SIG-M5 treated with dmso at 0.1 percent for 504 hours (cell line): ENCODE measurements around the gene PAN3.

Experiments
- DNase-seq: peaks from one replicate; lab custom pipeline; 2025; ENCODE audit not compliant: unreplicated experiment; lab: John Stamatoyannopoulos, UW

Gene PAN3

DNA sequence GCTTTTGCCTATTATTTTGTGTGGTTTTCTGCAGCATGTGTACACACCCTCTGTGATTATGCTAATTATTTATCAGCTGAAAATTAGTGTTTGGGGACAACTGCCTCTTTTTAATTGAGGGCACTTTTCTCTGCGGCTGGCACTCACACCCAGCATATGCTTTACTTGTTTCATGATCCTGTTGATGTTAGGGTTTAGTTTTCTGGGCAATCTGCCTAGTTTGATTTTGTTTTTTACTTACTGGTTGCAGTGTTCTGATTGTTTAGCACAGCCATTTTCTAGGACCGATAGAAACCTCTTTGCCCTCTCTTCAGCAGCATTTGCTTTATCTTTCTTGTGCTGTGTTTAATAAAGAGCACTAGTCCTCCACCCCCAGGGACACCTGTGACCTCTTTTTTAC, 161.6 kb downstream of the PAN3 start:
- DNase-seq = no peak

DNA sequence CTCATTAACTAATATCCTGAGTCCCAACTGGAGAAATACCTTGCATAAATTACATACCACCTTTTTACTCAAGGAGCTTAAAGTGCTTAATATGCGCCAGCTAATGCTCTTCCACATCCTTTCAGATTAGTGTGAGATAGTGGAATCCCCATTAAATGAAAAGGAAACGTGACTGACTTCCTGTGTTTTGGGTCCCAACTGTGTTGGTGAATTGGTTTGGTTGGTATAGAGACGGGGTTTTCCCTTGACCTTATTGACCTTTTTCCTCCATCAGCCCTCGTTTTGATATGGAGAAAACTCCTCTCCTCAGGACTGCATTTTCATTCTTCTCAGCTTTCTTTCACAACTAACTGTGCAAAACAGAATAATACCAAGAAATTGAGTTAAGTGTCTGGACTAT, 163.5 kb downstream of the PAN3 start:
- no peak for DNase-seq

DNA sequence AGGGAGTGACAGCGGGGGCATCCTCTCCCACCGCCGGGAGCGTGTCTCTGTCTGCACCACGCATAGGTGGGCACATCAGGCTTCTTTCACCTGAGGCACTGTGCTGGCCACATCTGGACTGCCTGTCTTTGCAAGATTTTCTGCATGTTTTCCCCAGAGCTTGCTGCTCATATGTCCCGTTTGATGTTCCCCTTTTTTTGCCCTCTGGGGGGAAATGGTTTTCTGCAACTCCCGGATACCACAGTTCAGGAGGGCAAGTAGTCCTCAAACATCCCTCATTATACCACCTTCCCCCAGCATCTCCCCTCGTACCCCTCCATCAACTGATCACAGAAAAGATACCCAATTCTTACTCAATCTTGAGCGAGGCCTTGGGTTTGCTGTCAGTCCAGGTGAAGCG, 168.0 kb downstream of the PAN3 start:
- DNase-seq = no peak

GRCh38 chr13:28313579-28313978, 175.2 kb downstream of the PAN3 start:
- DNase-seq = peak; percentile 15

GRCh38 chr13:28314879-28315278, 176.5 kb downstream of the PAN3 start:
- DNase-seq = no peak

- DNase-seq = no peak
These were observed 177.8 kb downstream of the PAN3 start for GRCh38 chr13:28316129-28316528.

DNA sequence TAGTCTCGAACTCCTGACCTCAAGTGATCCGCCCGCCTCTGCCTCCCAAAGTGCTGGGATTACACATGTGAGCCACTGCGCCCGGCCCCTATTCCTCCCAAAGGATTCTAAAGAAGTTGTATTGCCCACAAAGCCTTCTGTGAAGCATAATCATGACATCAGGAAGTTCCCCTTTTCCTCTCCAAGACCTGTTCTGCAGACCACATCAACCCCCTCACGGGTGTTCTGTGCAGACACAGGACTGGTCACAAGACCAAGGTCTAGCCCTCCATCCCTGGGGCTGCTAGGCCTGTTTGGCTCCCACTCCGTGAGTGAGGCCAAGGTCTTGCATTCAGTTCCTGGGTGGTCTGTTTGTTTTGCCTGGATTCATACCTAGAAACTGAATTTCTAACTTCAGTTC, 178.5 kb downstream of the PAN3 start:
- DNase-seq = no peak

DNA sequence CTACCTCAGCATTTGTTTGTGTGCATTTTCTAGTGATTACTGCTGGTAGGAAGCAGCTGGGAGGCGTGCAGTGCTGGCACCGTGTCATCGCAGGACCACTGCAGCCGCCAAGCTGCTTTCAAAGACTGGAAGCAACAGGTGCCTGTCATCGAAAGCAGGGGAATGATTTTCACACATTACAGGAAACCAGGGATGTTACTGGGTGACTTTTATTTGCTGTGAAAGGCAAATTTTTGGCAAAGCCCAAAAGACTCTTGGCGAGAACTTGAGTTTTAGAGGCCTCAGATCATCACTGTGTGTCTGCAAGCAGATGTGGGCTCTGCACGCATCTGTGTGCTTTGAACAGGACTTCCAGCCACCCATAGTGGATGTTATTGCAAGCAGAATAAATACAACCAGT, 180.2 kb downstream of the PAN3 start:
- no peak for DNase-seq

- no peak for DNase-seq
These were observed 181.2 kb downstream of the PAN3 start for GRCh38 chr13:28319528-28319927.

DNA sequence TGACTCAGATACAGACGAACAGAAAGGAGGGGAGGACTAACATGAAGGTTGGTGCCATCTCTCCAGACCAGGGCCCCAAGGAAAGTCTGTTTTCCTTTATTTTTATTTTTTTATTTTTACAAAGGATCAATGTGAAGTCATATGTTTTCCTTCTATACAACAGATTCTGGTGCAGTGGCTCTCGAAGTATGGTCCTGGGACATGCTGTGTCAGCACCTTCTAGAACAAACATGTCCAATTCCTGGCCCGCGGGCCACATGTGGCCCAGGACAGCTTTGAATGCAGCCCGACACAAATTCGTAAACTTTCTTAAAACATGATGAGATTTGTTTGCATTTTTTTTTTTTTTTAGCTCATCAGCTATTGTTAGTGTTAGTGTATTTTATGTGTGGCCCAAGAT, 181.9 kb downstream of the PAN3 start:
- DNase-seq = no peak

GRCh38 chr13:28320884-28321574, 182.7 kb downstream of the PAN3 start:
- no peak for DNase-seq

- no peak for DNase-seq
These were observed 183.4 kb downstream of the PAN3 start for GRCh38 chr13:28321756-28322155.

GRCh38 chr13:28322256-28322905, 184.0 kb downstream of the PAN3 start:
- DNase-seq = no peak

GRCh38 chr13:28324181-28324789, 185.9 kb downstream of the PAN3 start:
- peak; percentile 75 for DNase-seq

DNA sequence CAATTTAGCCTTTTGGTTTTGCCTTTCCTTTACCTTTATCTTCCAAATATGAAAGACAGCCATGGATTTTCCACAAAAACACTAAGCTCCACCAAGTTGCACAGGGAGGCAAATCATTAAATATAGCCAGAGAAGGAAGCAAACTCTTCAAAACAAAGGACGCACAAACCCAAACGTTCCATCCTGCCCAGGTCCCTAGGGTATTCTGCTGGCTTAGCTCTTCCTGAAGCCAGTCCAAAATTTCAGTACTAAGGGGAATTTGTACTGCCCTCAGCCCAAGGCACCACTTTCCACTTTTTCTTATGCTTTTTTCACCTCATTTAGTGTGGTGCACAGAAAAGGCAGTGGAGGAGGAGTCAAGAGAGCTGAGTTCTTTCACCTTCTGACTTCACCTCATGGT, 186.7 kb downstream of the PAN3 start:
- DNase-seq = no peak

GRCh38 chr13:28326056-28326455, 187.7 kb downstream of the PAN3 start:
- DNase-seq = no peak

GRCh38 chr13:28327373-28328270, 189.3 kb downstream of the PAN3 start:
- no peak for DNase-seq

DNA sequence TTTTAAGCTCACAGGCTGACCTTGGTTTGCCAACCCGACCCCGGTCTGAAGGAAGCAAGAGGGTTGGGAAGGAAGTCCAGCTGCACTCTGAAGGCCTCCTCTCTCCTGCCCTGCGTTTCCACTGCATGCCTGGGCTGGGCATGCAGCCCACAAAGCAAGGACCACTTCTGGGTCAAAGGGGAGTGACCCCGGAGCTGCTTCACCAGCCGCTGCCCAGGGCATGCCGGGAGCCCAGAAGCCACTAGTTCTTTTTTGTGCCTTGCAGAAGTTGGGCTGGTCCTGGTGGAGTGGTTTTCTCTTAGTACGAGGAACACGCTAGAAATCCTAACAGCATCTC, 189.9 kb downstream of the PAN3 start:
- no peak for DNase-seq

DNA sequence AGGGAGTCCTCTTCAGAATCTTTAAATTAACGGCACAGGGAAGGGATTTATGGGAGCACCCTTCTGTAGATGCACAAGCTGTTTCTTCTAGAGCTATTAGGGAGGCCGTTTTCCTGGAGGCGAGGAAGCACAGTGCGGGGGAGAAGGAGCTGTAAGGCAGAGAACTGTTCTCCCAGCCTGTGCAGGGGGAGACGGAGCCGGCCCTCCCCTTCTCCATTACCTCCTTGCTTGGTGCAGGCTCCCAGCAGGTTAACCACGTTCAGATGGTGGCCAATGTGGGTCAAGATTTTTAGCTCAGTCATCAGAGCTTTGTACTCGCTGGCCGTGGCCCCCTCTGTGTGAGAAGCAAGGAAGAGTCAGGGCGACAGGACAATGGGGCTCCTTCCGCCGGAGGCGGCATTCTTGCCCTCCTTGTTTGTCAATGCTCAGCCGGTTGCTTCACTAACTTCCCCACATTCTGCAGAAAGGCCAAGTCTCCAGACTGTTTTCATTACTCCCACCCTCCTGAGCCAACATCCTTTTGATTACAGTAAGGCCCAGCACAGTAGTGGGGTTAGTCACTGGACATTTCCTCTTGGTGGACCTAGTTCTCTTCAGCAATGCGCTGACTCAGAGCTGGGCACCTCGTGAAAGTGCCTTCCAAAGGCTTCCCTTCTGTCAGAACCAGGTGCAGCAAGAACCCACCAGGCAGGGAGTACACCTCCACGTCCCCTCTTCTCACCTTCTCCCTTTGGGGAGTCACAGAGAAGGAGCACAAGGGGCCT, 191.2 kb downstream of the PAN3 start:
- no peak for DNase-seq

DNA sequence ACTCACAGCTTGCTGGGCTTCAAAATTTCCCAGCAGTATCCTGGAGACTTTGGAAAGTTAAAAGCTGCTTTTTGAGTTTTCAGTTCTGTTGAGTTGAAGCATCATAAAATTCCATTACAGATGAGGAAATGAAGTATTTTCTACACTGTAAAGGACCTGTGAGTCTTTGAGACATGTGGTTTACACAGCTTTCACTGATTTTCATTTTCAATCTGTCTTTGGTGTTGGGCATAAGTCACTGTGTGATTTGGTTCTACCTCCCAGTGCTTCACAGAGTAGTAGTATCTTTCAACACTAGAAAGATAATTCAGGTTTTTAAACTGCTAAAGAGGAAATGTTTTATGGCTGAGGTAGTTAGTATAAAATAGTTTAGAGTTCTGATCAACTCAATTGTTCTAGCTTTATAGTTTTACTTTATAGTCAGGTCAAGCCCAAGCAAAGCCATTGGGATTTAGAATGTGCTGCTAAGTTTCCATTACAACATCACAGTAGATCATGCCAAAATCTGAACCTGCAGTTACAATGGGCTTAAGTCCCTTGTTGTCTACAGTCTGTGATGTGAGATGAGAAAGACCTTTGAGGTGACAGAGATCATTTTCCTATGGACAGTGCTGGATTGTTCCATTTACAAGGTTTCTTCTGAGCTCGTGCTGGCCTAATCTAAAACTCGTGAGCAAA, 195.0 kb downstream of the PAN3 start:
- DNase-seq = no peak
